DND-41 (cell line): Measurements from ENCODE around the gene FOXJ3.

Experiments used
- EZH2 ChIP-seq: IDR thresholded peaks from 3 replicates; pipeline ENCODE4 v1.6.1; 2012; ENCODE audit warnings: borderline replicate concordance, low read depth, mild to moderate bottlenecking, moderate library complexity, low read length, inconsistent platforms; ENCODE audit not compliant: severe bottlenecking
- TF ChIP-seq, protein P1 (sequence below): IDR thresholded peaks from 2 replicates; pipeline ENCODE4 v1.5.1; 2012; ENCODE audit warnings: borderline replicate concordance, low read length, moderate library complexity, mild to moderate bottlenecking; ENCODE audit not compliant: poor library complexity, severe bottlenecking; ENCODE audit errors: extremely low read depth

DNA sequence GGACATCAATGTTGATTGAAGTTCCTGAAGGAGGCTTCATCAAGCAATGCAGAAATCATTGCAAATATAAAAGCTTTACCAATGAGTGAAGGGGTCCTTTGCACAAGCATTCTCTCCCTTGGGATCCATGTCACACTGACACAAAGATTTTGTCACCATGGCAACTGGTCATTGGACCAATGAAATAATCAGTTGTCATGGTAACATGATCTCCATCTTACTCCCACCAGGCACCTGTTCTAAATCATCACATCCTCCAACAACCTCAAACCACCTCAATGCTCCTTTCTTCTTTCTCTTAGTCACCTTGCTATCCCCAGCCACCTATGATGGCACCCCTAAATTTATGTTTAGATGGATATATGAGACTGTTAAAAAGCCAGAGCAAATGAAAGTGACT lies 13.5 kb upstream of the FOXJ3 start:
- TF ChIP-seq, protein P1, sequence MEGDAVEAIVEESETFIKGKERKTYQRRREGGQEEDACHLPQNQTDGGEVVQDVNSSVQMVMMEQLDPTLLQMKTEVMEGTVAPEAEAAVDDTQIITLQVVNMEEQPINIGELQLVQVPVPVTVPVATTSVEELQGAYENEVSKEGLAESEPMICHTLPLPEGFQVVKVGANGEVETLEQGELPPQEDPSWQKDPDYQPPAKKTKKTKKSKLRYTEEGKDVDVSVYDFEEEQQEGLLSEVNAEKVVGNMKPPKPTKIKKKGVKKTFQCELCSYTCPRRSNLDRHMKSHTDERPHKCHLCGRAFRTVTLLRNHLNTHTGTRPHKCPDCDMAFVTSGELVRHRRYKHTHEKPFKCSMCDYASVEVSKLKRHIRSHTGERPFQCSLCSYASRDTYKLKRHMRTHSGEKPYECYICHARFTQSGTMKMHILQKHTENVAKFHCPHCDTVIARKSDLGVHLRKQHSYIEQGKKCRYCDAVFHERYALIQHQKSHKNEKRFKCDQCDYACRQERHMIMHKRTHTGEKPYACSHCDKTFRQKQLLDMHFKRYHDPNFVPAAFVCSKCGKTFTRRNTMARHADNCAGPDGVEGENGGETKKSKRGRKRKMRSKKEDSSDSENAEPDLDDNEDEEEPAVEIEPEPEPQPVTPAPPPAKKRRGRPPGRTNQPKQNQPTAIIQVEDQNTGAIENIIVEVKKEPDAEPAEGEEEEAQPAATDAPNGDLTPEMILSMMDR = no peak
- no peak for TF ChIP-seq EZH2
